ENCODE data around the gene GCN1. TPM values are rescaled to one million over a fixed set of nuclear protein-coding genes. Genes with fewer than 3 reads are reported as not detected.

GCN1 gene
- total and polyA plus RNA-seq, 2 of the 8 experiments (the other 6 are each of a cell fraction or from before 2014, with no cell fraction given), result 61.4 to 133 TPM

DNA sequence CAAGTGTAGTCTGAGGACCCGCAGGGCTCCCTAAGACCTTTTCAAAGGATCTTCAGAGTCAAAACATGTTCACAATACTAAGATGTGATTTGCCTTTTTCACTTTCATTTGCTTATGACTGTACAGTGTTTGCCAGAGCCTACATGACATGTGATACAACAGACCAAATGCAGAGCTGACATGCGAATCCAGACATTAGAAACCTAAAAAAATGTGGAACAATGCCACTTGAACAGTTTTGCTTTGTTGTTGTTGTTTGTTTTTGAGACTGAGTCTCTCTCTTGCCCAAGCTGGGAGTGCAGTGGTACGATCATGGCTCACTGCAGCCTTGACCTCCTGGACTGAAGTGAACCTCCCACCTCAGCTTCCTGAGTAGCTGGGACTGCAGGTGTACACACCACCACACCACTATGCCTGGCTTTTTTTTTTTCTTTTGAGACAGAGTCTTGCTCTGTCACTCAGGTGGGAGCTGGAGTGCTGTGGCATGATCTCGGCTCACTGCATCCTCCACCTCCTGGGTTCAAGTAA is 72.7 kb downstream of the GCN1 start (continued):
- TF ChIP-seq, protein P1, sequence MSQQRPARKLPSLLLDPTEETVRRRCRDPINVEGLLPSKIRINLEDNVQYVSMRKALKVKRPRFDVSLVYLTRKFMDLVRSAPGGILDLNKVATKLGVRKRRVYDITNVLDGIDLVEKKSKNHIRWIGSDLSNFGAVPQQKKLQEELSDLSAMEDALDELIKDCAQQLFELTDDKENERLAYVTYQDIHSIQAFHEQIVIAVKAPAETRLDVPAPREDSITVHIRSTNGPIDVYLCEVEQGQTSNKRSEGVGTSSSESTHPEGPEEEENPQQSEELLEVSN (IDR thresholded peaks at IDR 0.05), result no peak
- TF ChIP-seq GTF2F1 (IDR thresholded peaks at IDR 0.05; ENCODE audit: borderline replicate concordance, low read depth, low read length), result no peak
- TF ChIP-seq SP2 (IDR thresholded peaks at IDR 0.05; ENCODE audit: low read length), result no peak
- TF ChIP-seq YY1 (IDR thresholded peaks at IDR 0.05; ENCODE audit: low read depth, low read length), result no peak

Data from H1 (cell line).